ENCODE data around the gene NADSYN1. TPM values are rescaled to one million over a fixed set of nuclear protein-coding genes. Genes with fewer than 3 reads are reported as not detected.

The NADSYN1 gene
- total RNA-seq, 1 donor from 2014 or later: 101 TPM

DNA sequence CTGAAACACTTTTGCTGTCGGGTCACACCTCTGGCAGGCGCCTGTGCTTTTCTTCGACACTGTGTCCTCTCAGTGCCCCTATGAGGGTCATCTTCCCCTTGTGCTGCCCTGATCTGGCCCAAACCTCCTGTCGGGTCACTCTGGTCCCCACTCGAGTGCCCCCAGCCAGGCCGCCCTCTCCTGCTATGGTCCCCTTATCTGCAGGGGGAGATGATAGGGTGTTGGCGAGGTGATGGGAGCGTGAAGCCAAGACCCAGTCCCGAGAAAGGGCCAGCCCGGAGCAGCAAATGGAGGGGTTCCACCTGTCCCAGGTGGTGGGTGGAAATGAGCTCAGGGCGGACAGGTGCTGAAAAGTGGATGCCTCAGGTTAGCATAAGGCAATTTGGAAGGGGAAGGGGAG lies 9.7 kb downstream of the NADSYN1 start:
- intact Hi-C loops (cut with micrococcal nuclease): no loop called here
- Mint-ChIP-seq H3K4me1 (peaks cover 3% of the 10 kb centered on the region), H3K27ac (no peak overlapping the region), H3K9me3 (no peaks in the 10 kb centered on the region), H3K36me3 (ENCODE audit: low read depth) (peaks cover 72% of the 10 kb centered on the region), H3K4me3 (no peak overlapping the region), H3K27me3 (no peaks in the 10 kb centered on the region)
- no peak for DNase-seq

DNA sequence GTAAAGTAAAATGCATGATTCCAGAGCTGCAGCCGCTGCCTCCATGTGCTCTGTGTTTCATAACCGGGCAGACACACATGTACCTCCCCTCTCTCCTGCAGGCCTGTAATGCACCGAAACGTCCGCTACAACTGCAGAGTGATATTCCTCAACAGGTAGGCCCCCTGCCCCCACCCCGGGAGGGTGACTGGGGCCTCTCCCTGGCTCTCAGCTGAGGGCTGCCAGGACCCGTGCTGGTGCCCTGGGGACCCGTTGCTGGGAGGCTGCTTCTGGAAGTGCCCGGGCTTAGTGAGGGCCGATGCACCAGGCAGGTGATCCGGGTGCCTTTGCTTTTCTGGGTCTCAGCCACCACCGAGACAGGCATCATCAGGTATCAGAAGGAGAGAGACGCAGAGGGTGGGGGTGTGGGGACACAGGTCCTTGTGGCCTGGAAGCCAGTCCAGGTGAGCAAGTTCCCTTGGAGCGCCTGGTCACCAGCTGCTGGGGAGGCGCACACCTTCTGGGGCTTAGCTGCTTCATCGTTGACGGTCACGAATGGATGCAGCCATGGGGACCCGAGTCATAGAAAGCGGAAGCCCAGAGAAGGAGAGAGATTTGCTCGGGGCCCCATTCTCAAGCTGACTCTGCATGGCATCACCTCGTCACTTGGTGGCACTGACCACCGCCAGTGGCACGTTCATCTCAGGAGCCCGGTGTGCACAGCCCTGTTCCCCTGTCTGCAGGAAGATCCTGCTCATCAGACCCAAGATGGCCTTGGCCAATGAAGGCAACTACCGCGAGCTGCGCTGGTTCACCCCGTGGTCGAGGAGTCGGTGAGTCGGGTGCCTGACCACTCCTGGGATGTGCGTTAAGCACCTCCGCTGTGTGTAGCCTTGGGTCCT lies 10.6 kb downstream of the NADSYN1 start:
- intact Hi-C loops (cut with micrococcal nuclease): no loop called here
- H3K4me1 Mint-ChIP-seq: no peaks in the 10 kb centered on the region
- no peak overlapping the region for H3K27ac Mint-ChIP-seq
- no peak overlapping the region for H3K4me3 Mint-ChIP-seq
- H3K9me3 Mint-ChIP-seq: no peaks in the 10 kb centered on the region
- H3K36me3 Mint-ChIP-seq (ENCODE audit: low read depth): peaks cover 69% of the 10 kb centered on the region
- no peak for DNase-seq
- H3K27me3 Mint-ChIP-seq: no peaks in the 10 kb centered on the region

- H3K27me3 Mint-ChIP-seq: no peaks in the 10 kb centered on the region
Observed at GRCh38 chr11:71465054-71465453, 12.1 kb downstream of the NADSYN1 start.

GRCh38 chr11:71466358-71466757 lies 13.4 kb downstream of the NADSYN1 start:
- H3K27me3 Mint-ChIP-seq: no peaks in the 10 kb centered on the region
- no peak overlapping the region for H3K4me3 Mint-ChIP-seq
- H3K4me1 Mint-ChIP-seq: no peaks in the 10 kb centered on the region
- intact Hi-C loops (cut with micrococcal nuclease): no loop called here
- DNase-seq: no peak
- H3K9me3 Mint-ChIP-seq: no peaks in the 10 kb centered on the region
- peaks cover 53% of the 10 kb centered on the region for H3K36me3 Mint-ChIP-seq (ENCODE audit: low read depth)
- H3K27ac Mint-ChIP-seq: peak overlapping the region; percentile 46

More at GRCh38 chr11:71465054-71465453, 12.1 kb downstream of the NADSYN1 start:
- H3K9me3 Mint-ChIP-seq: no peaks in the 10 kb centered on the region
- H3K4me3 Mint-ChIP-seq: no peak overlapping the region
- no peaks in the 10 kb centered on the region for H3K4me1 Mint-ChIP-seq
- peaks cover 64% of the 10 kb centered on the region for H3K36me3 Mint-ChIP-seq (ENCODE audit: low read depth)
- intact Hi-C loops (cut with micrococcal nuclease): no loop called here
- DNase-seq: no peak
- H3K27ac Mint-ChIP-seq: no peak overlapping the region

DNA sequence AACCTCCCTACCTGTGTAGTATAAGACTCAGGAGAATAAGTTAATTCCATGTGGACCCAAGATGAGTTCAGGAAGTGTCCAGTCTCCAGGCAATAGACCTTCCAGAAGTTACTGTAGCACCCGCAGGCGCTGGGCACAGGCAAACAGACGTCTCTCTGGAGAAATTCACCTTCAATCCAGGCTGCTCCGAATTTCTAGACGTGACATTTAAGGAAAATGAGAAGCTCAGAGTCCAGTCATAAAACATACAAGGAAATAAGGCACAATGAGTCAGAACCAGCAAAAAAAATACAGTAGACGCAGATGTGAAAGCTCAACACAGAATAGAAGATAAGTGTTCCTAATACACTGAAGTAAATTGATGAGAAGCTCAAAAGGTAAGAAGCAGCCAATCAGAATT lies 14.2 kb downstream of the NADSYN1 start:
- intact Hi-C loops (cut with micrococcal nuclease): no loop called here
- H3K4me1 Mint-ChIP-seq: no peaks in the 10 kb centered on the region
- DNase-seq: no peak
- peaks cover 54% of the 10 kb centered on the region for H3K36me3 Mint-ChIP-seq (ENCODE audit: low read depth)
- no peak overlapping the region for H3K27ac Mint-ChIP-seq
- no peak overlapping the region for H3K4me3 Mint-ChIP-seq
- H3K9me3 Mint-ChIP-seq: no peaks in the 10 kb centered on the region
- H3K27me3 Mint-ChIP-seq: no peaks in the 10 kb centered on the region

GRCh38 chr11:71470946-71471345 lies 17.9 kb downstream of the NADSYN1 start:
- no peaks in the 10 kb centered on the region for H3K27me3 Mint-ChIP-seq
- H3K27ac Mint-ChIP-seq: peak overlapping the region; percentile 2
- H3K4me1 Mint-ChIP-seq: no peaks in the 10 kb centered on the region

DNA sequence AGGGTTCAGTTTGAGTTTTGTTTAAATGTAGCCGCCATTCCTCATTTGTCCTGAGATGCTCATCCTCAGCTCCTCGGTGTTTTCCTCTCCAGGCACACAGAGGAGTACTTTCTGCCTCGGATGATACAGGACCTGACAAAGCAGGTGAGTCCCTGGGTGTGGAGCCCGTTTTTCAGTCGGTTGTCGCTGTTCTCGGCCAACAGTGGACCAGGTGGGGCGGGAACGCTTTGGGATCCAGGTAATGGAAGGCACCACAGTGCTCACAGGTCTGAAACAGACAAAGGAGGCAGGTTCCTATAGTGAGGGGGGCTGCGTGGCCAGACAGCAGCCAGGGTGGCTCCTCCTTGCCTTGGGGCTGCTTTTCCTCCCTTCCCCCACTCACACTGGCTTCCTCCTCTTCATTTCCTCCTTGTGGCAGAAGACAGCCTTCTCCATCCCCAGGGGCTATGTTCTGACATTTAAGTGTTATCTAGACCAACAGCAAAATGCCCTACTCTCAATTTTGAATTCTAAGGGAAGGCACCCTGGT lies 19.4 kb downstream of the NADSYN1 start:
- intact Hi-C loops (cut with micrococcal nuclease): no loop called here
- Mint-ChIP-seq H3K27ac (no peak overlapping the region), H3K4me1 (no peaks in the 10 kb centered on the region), H3K4me3 (no peak overlapping the region), H3K36me3 (ENCODE audit: low read depth) (peaks cover 47% of the 10 kb centered on the region), H3K9me3 (no peaks in the 10 kb centered on the region), H3K27me3 (no peaks in the 10 kb centered on the region)
- DNase-seq: no peak

More at GRCh38 chr11:71470946-71471345, 17.9 kb downstream of the NADSYN1 start:
- no peak for DNase-seq
- intact Hi-C loops (cut with micrococcal nuclease): no loop called here
- Mint-ChIP-seq H3K36me3 (ENCODE audit: low read depth) (peaks cover 49% of the 10 kb centered on the region), H3K9me3 (no peaks in the 10 kb centered on the region), H3K4me3 (no peak overlapping the region)

DNA sequence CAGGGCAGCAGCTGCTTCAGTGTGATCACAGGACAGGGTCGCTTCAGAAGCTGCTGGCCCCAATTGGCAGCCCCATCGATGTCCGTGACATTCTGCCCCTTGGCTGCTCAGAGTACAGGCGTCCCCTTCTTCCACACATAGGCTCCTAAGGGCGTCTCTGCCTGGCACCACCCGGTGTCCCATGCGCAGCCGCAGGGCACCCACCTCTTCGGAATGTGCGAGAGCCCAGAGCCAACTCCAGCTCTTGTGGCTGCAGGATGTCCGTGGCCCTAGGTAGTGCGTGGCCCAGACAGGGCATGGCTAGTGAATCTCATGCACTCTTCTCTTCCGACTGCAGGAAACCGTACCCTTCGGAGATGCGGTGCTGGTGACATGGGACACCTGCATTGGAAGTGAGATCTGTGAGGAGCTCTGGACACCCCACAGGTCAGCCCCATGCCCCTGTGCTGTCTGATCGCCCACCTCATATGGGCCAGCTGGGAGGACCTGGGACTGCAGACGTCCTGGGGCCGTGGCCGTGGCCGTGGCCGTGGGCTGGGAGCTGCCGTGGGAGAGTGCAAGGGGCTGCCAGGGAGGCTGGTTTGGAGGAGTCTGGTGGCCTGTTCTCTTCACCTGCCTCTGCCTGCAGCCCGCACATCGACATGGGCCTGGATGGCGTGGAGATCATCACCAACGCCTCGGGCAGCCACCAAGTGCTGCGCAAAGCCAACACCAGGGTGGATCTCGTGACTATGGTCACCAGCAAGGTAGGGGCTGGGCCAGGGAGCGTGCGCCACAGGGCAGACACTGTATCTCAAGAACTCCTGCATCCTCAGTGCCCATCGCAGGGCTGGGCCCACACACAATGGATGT lies 20.2 kb downstream of the NADSYN1 start:
- Mint-ChIP-seq H3K27me3 (no peaks in the 10 kb centered on the region), H3K4me3 (no peak overlapping the region), H3K9me3 (no peaks in the 10 kb centered on the region), H3K27ac (no peak overlapping the region), H3K36me3 (ENCODE audit: low read depth) (peaks cover 45% of the 10 kb centered on the region), H3K4me1 (no peaks in the 10 kb centered on the region)
- intact Hi-C loops (cut with micrococcal nuclease): no loop called here
- DNase-seq: no peak

GRCh38 chr11:71473793-71474080 lies 20.7 kb downstream of the NADSYN1 start:
- Mint-ChIP-seq H3K4me1 (no peaks in the 10 kb centered on the region), H3K9me3 (no peaks in the 10 kb centered on the region), H3K36me3 (ENCODE audit: low read depth) (peaks cover 45% of the 10 kb centered on the region), H3K27me3 (no peaks in the 10 kb centered on the region), H3K4me3 (no peak overlapping the region), H3K27ac (no peak overlapping the region)
- intact Hi-C loops (cut with micrococcal nuclease): no loop called here
- no peak for DNase-seq

DNA sequence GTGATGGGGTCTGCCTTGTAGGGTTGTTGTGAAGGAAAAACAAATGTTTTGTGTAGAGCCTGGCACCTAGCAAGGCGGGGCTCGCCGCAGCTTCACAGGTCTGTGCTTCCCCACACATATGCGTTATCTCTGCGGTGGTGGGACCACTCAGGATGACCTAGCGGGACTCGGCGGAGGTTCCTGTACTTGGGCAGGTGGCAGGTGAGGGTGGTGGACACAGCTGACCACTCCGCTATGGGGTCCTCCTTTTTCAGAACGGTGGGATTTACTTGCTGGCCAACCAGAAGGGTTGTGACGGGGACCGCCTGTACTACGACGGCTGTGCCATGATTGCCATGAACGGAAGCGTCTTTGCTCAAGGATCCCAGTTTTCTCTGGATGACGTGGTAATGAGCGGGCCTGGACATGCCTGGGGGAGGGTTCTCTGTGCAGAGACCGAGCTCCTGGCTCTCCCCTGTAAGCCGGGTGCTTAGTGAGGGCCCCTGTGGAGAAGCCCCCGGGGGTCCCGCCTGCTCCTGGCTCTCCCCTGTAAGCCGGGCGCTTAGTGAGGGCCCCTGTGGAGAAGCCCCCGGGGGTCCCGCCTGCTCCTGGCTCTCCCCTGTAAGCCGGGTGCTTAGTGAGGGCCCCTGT lies 21.3 kb downstream of the NADSYN1 start:
- no peak overlapping the region for H3K4me3 Mint-ChIP-seq
- intact Hi-C loops (cut with micrococcal nuclease): no loop called here
- peaks cover 41% of the 10 kb centered on the region for H3K36me3 Mint-ChIP-seq (ENCODE audit: low read depth)

GRCh38 chr11:71474771-71475483 lies 21.9 kb downstream of the NADSYN1 start:
- Mint-ChIP-seq H3K36me3 (ENCODE audit: low read depth) (peaks cover 46% of the 10 kb centered on the region), H3K9me3 (no peaks in the 10 kb centered on the region), H3K27ac (no peak overlapping the region), H3K27me3 (no peaks in the 10 kb centered on the region), H3K4me1 (no peaks in the 10 kb centered on the region), H3K4me3 (no peak overlapping the region)
- intact Hi-C loops (cut with micrococcal nuclease): no loop called here
- no peak for DNase-seq

More for the DNA sequence above, 21.3 kb downstream of the NADSYN1 start:
- H3K9me3 Mint-ChIP-seq: no peaks in the 10 kb centered on the region
- no peaks in the 10 kb centered on the region for H3K27me3 Mint-ChIP-seq
- H3K4me1 Mint-ChIP-seq: no peaks in the 10 kb centered on the region
- H3K27ac Mint-ChIP-seq: no peak overlapping the region
- no peak for DNase-seq

GRCh38 chr11:71476031-71476430 lies 23.0 kb downstream of the NADSYN1 start:
- H3K36me3 Mint-ChIP-seq (ENCODE audit: low read depth): peaks cover 49% of the 10 kb centered on the region
- no peaks in the 10 kb centered on the region for H3K27me3 Mint-ChIP-seq
- intact Hi-C loops (cut with micrococcal nuclease): no loop called here
- H3K27ac Mint-ChIP-seq: no peak overlapping the region
- H3K4me1 Mint-ChIP-seq: no peaks in the 10 kb centered on the region
- H3K9me3 Mint-ChIP-seq: no peaks in the 10 kb centered on the region
- no peak for DNase-seq
- no peak overlapping the region for H3K4me3 Mint-ChIP-seq

DNA sequence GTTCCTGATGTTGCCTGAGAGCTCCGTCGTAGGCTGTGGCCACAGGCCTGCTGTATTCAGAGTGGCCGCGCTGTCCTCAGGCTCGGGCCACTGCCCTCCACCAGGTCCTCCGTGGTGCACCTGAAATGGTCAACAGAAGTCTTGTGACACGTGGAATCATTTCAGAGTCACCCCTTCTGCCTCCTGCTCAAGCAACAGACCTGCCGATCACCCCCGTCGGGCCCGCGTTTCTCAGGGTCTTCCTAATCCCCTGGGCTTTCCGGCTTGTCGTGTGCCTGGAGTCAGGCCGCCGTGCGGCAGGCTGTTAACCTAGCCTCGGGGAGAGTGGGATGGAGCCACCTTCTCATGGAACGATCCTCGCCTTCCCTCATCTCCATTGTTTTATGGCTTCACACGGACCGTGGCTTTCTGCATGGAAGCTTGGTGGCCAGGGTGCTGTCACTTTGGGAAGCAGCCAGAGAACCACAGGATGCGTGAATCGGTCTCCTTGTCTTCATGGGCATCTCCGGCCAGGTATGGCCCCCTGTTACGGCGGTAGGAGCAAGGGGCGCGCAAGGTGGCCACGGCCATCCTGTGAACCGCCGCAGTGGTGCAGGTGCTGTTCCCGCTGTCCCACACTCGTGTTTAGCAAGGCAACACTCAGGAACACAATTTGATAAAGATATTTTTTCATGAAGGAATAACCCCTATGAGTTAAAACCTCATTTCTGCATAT lies 24.1 kb downstream of the NADSYN1 start:
- H3K27me3 Mint-ChIP-seq: no peaks in the 10 kb centered on the region
- peaks cover 55% of the 10 kb centered on the region for H3K36me3 Mint-ChIP-seq (ENCODE audit: low read depth)
- no peaks in the 10 kb centered on the region for H3K9me3 Mint-ChIP-seq

More for the DNA sequence above, 24.1 kb downstream of the NADSYN1 start:
- no peak for DNase-seq
- H3K4me1 Mint-ChIP-seq: no peaks in the 10 kb centered on the region
- intact Hi-C loops (cut with micrococcal nuclease): no loop called here
- H3K4me3 Mint-ChIP-seq: no peak overlapping the region
- H3K27ac Mint-ChIP-seq: no peak overlapping the region

Data from activated CD4-positive, alpha-beta T cell treated with anti-CD3 and anti-CD28 coated beads, Interleukin-2, amount 10 ng/mL, durations not matched to agents 24 days and 14 days (primary cell).